SHP77 treated with DMSO at 0.1 percent for 48 hours (cell line): Measurements from ENCODE around the gene PIK3CB.
"Not testable (repeated sequence)": the region's sequence is repeated elsewhere in the genome, so short reads cannot be mapped to it uniquely, and the experiment has no call there.

ENCODE experiments used
- DNase-seq: peaks from one replicate; lab custom pipeline; 2025; lab: John Stamatoyannopoulos, UW

The PIK3CB gene

GRCh38 chr3:138747225-138747624 is 87.5 kb downstream of the PIK3CB start:
- DNase-seq = no peak

- DNase-seq = no peak
These were observed 94.7 kb downstream of the PIK3CB start for GRCh38 chr3:138740072-138740471.

GRCh38 chr3:138732456-138732855 is 102.3 kb downstream of the PIK3CB start:
- DNase-seq = no peak

- no peak for DNase-seq
These were observed 107.6 kb downstream of the PIK3CB start for GRCh38 chr3:138726946-138727730.

- DNase-seq = not testable (repeated sequence)
These were observed 108.7 kb downstream of the PIK3CB start for GRCh38 chr3:138726042-138726441.

- DNase-seq = no peak
These were observed 109.6 kb downstream of the PIK3CB start for GRCh38 chr3:138725116-138725515.

- DNase-seq = no peak
These were observed 110.3 kb downstream of the PIK3CB start for GRCh38 chr3:138724443-138724842.

GRCh38 chr3:138718849-138719248 is 115.9 kb downstream of the PIK3CB start:
- DNase-seq = no peak

GRCh38 chr3:138717348-138717747 is 117.4 kb downstream of the PIK3CB start:
- no peak for DNase-seq

GRCh38 chr3:138712086-138712485 is 122.6 kb downstream of the PIK3CB start:
- DNase-seq = no peak

- DNase-seq = no peak
These were observed 129.1 kb downstream of the PIK3CB start for GRCh38 chr3:138705675-138706074.

- DNase-seq = no peak
These were observed 137.9 kb downstream of the PIK3CB start for GRCh38 chr3:138696666-138697370.

- DNase-seq = no peak
These were observed 140.3 kb downstream of the PIK3CB start for GRCh38 chr3:138694287-138695007.

- DNase-seq = no peak
These were observed 142.6 kb downstream of the PIK3CB start for GRCh38 chr3:138692152-138692551.

- DNase-seq = no peak
These were observed 143.4 kb downstream of the PIK3CB start for GRCh38 chr3:138691351-138691750.

GRCh38 chr3:138690036-138690435 is 144.7 kb downstream of the PIK3CB start:
- no peak for DNase-seq

GRCh38 chr3:138688871-138689299 is 145.8 kb downstream of the PIK3CB start:
- no peak for DNase-seq

- DNase-seq = no peak
These were observed 147.5 kb downstream of the PIK3CB start for GRCh38 chr3:138687236-138687635.

- no peak for DNase-seq
These were observed 147.9 kb downstream of the PIK3CB start for GRCh38 chr3:138686771-138687221.

GRCh38 chr3:138684396-138684795 is 150.3 kb downstream of the PIK3CB start:
- no peak for DNase-seq

GRCh38 chr3:138682648-138683047 is 152.1 kb downstream of the PIK3CB start:
- no peak for DNase-seq

GRCh38 chr3:138681463-138682220 is 153.1 kb downstream of the PIK3CB start:
- no peak for DNase-seq
